Thyroid gland (tissue), 4 donors: Measurements from ENCODE around the gene FADS1.

Source experiments
- POLR2A ChIP-seq, 2 donors: fragments of 450-650 bp; IDR thresholded peaks; one replicate each; pipeline ENCODE4 v1.6.1; 2017; ENCODE audit warnings: antibody characterized with exemption in 2 of 2, mild to moderate bottlenecking in 2 of 2, moderate library complexity in 1 of 2
- TF ChIP-seq, protein P1 (sequence below), 6 experiments: fragments of 200-600 bp in 3 of 6; fragments of 450-650 bp in 3 of 6; sonication (generic) in 3 of 6; IDR thresholded peaks; one replicate each; pipeline ENCODE4 v1.5.1; 2016 to 2019; ENCODE audit warnings: antibody characterized with exemption in 6 of 6, mild to moderate bottlenecking in 2 of 6, inconsistent platforms in 1 of 6, moderate library complexity in 1 of 6

DNA sequence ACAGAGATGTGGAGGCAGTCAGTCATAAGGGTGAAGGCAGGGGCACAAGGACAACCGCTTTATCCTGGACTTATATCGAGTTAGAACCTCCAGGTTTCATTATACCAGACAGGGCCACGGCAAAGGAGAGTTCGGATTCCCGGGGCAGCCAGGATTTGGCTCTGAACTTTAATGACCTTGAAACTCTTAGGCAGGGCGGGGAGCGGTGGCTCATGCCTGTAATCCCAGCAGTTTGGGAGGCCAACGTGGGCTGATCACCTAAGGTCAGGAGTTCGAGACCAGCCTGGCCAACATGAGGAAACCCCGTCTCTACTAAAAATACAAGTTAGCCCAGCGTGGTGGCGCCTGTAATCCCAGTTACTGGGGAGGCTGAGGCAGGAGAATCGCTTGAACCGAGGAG, 65.4 kb downstream of the FADS1 start:
- TF ChIP-seq POLR2A (IDR thresholded peaks at IDR 0.05) = no peak
- TF ChIP-seq, protein P1, sequence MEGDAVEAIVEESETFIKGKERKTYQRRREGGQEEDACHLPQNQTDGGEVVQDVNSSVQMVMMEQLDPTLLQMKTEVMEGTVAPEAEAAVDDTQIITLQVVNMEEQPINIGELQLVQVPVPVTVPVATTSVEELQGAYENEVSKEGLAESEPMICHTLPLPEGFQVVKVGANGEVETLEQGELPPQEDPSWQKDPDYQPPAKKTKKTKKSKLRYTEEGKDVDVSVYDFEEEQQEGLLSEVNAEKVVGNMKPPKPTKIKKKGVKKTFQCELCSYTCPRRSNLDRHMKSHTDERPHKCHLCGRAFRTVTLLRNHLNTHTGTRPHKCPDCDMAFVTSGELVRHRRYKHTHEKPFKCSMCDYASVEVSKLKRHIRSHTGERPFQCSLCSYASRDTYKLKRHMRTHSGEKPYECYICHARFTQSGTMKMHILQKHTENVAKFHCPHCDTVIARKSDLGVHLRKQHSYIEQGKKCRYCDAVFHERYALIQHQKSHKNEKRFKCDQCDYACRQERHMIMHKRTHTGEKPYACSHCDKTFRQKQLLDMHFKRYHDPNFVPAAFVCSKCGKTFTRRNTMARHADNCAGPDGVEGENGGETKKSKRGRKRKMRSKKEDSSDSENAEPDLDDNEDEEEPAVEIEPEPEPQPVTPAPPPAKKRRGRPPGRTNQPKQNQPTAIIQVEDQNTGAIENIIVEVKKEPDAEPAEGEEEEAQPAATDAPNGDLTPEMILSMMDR (IDR thresholded peaks at IDR 0.05) = no peak
